Upper lobe of right lung (tissue), 1 donor: Measurements from ENCODE around the gene SSNA1. TPM values are rescaled to one million over a fixed set of nuclear protein-coding genes. Genes with fewer than 3 reads are reported as not detected.

Source experiments
- ATAC-seq: fragments of 200-7000 bp; cut with Tn5 transposase; one replicate; pipeline ENCODE4 v1.9.1; 2020; ENCODE audit warnings: mild to moderate bottlenecking, moderate library complexity
- DNase-seq: peaks from one replicate; pipeline ENCODE4 v3.0.0-alpha.2; 2020
- H3K27ac ChIP-seq: fragments of 200-600 bp; one replicate; pipeline ENCODE4 v1.8.0; 2022
- H3K27me3 ChIP-seq: fragments of 200-600 bp; one replicate; pipeline ENCODE4 v1.8.0; 2022; ENCODE audit warnings: mild to moderate bottlenecking
- H3K36me3 ChIP-seq: fragments of 200-600 bp; one replicate; pipeline ENCODE4 v1.8.0; 2022
- H3K4me1 ChIP-seq: fragments of 200-600 bp; one replicate; pipeline ENCODE4 v1.8.0; 2022
- H3K4me3 ChIP-seq: fragments of 200-600 bp; one replicate; pipeline ENCODE4 v1.8.0; 2022; ENCODE audit warnings: mild to moderate bottlenecking
- H3K9me3 ChIP-seq: fragments of 200-600 bp; one replicate; pipeline ENCODE4 v1.8.0; 2022
- intact Hi-C: fragments of 100-400 bp; cut with DNase I; formaldehyde crosslinking; loops from one replicate; pipeline ENCODE4 v1.11.0; 2022
- total RNA-seq: library from RNA; stranded (reverse); fragmentation: NEBNext Ultra II Directional; extraction: Animal tissue kit (Norgen Biotek cat#: 25700); gene quantifications from one replicate; pipeline ENCODE4 v1.2.1, GENCODE V29; 2021
- TF ChIP-seq, protein P1 (sequence below): fragments of 200-600 bp; IDR thresholded peaks from one replicate; pipeline ENCODE4 v1.8.0; 2022; ENCODE audit warnings: antibody characterized with exemption
- donor health status: DM: no; HTN: yes; CAD: no; lungs with severe emphysema.

Gene SSNA1
- total RNA-seq, 1 donor from 2014 or later = 55.5 TPM

DNA sequence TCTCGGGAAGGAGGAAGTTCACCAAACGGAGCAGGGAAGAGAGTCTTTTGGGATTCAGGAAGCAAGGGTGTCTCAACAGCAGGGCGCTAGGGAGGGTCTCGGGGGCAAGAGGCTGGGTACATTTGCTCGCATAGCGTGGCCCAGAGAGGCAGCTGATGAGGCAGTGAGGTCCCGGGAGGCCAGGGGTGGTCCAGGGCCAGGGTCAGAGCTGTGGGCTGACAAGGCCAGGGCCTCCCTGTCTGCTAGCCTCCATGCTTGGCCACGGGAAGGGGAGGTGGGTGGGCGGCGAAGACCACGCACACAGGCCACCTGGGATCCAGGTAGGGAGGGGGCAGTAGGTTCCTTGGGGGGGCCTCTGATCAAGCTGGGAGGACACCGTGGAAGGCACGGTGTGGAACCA, 23.1 kb downstream of the SSNA1 start:
- H3K4me1 ChIP-seq = peaks cover 5% of the 10 kb centered on the region
- no peak overlapping the region for H3K27ac ChIP-seq
- DNase-seq = no peak
- H3K36me3 ChIP-seq = no peaks in the 10 kb centered on the region
- H3K4me3 ChIP-seq = no peak overlapping the region
- no peaks in the 10 kb centered on the region for H3K9me3 ChIP-seq
- no peak for ATAC-seq
- TF ChIP-seq, protein P1, sequence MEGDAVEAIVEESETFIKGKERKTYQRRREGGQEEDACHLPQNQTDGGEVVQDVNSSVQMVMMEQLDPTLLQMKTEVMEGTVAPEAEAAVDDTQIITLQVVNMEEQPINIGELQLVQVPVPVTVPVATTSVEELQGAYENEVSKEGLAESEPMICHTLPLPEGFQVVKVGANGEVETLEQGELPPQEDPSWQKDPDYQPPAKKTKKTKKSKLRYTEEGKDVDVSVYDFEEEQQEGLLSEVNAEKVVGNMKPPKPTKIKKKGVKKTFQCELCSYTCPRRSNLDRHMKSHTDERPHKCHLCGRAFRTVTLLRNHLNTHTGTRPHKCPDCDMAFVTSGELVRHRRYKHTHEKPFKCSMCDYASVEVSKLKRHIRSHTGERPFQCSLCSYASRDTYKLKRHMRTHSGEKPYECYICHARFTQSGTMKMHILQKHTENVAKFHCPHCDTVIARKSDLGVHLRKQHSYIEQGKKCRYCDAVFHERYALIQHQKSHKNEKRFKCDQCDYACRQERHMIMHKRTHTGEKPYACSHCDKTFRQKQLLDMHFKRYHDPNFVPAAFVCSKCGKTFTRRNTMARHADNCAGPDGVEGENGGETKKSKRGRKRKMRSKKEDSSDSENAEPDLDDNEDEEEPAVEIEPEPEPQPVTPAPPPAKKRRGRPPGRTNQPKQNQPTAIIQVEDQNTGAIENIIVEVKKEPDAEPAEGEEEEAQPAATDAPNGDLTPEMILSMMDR = no peak
- no peaks in the 10 kb centered on the region for H3K27me3 ChIP-seq
- intact Hi-C loops = no loop called here

DNA sequence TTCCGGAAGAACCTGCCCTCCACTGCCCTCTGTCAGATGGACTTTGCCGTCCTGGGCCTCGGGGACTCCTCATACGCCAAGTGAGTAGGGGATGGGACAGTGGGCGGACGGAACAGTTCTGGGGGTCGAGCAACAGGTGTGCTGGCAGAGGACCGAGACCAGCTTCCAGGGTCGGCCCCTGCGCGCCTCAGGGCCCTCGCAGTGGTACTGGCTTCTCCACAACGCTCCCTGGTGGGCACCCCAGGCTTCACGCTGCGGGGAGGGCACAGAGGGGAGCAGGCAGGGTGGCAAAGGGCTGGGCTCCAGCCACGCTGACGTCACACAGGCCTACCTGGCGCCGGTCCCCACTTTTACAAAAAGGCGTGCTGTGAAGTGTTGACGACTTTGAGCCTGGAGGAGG, 24.0 kb downstream of the SSNA1 start:
- Histone ChIP-seq H3K9me3 (no peaks in the 10 kb centered on the region), H3K4me1 (no peaks in the 10 kb centered on the region), H3K27me3 (no peaks in the 10 kb centered on the region), H3K4me3 (no peak overlapping the region), H3K27ac (no peak overlapping the region), H3K36me3 (no peaks in the 10 kb centered on the region)
- intact Hi-C loops = no loop called here
- DNase-seq (no peak), ATAC-seq (no peak)
- TF ChIP-seq, protein P1 = no peak

DNA sequence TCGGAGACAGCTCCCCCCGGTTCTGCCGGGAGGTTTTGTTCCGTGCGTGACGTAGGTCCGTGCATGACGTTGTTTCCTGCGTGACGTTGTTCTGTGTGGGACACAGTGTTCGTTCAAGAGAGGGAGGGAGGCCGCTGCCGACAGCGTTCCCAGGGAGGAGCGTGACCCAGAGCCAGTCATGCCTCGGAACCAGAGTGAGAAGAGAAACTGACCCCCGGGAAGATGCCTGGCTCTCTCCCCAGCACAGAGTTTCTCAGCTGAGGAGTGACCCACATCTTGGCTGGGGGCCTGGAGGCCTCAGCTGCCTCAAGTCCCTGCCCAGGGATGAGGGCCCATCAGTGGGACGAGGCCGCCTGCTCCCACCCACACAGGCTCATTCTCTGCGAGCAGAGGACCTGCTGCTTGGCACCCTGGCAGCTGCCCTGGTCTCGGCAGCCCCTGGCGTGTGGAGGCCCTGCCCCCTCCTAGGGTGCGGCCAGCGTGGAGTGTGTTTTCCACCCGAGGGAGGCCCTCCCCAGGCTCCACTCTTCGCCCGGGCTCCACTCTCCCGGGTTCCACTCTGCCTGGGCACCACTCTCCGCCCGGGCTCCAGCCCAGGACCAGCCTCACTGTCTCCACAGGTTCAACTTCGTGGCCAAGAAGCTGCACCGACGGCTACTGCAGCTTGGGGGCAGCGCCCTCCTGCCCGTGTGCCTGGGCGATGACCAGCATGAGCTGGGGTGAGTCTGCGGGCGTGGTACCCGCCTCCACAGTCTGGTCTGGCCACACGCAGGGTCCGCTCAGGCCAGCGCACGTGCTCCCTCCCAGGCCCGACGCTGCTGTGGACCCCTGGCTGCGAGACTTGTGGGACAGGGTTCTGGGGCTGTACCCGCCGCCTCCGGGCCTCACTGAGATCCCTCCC, 24.9 kb downstream of the SSNA1 start:
- H3K27ac ChIP-seq = no peak overlapping the region
- H3K9me3 ChIP-seq = no peaks in the 10 kb centered on the region
- TF ChIP-seq, protein P1 = no peak
- H3K4me3 ChIP-seq = no peak overlapping the region
- no peaks in the 10 kb centered on the region for H3K36me3 ChIP-seq
- intact Hi-C loops = no loop called here
- no peak for DNase-seq
- no peaks in the 10 kb centered on the region for H3K4me1 ChIP-seq
- H3K27me3 ChIP-seq = no peaks in the 10 kb centered on the region
- ATAC-seq = no peak

DNA sequence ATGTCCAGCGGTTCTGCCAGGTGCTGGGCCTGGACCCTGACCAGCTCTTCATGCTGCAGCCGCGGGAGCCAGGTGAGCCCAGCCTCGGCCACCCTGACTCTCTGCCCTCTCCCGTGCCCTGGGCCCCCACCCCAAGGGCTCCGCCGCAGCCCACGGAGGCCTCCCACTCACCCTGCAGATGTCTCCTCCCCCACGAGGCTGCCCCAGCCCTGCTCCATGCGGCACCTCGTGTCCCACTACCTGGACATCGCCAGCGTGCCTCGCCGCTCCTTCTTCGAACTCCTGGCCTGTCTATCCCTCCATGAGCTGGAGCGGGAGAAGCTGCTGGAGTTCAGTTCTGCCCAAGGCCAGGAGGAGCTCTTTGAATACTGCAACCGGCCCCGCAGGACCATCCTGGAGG, 26.1 kb downstream of the SSNA1 start:
- Histone ChIP-seq H3K4me1 (no peaks in the 10 kb centered on the region), H3K4me3 (no peak overlapping the region), H3K9me3 (no peaks in the 10 kb centered on the region), H3K36me3 (no peaks in the 10 kb centered on the region), H3K27ac (no peak overlapping the region), H3K27me3 (no peaks in the 10 kb centered on the region)
- DNase-seq = no peak
- TF ChIP-seq, protein P1 = no peak
- intact Hi-C loops = no loop called here
- ATAC-seq = no peak

DNA sequence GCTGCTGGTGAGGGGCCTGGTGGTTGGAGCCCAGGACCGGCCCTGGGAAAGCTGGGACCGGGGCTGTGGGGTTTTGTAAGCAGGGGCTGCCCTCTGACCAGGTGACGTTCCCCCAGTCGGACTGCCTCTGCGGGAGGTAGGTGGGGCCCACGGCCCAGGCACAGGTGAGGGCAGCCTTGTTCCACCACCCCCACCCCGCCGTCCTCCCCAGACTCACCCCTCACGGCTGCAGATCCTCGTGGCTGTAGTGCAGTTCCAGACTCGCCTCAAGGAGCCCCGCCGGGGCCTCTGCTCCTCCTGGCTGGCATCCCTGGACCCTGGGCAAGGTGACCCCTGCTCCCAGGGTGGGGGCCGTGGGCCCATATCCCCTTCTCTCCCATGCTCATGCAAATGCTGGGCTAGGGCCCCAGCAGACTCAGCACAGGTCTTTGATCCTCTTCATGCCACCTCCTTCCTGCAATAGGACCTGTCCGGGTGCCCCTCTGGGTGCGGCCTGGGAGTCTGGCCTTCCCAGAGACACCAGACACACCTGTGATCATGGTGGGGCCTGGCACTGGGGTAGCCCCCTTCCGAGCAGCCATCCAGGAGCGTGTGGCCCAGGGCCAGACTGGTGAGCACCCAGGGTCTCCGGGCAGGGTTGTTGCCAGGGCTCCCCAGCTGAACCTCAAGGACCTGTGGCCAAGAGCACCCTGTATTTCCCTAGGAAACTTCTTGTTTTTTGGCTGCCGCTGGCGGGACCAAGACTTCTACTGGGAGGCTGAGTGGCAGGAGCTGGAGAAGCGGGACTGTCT, 26.9 kb downstream of the SSNA1 start:
- DNase-seq (no peak), ATAC-seq (no peak)
- Histone ChIP-seq H3K4me3 (no peak overlapping the region), H3K9me3 (no peaks in the 10 kb centered on the region), H3K27me3 (no peaks in the 10 kb centered on the region), H3K36me3 (no peaks in the 10 kb centered on the region), H3K27ac (no peak overlapping the region), H3K4me1 (no peaks in the 10 kb centered on the region)
- intact Hi-C loops = no loop called here
- TF ChIP-seq, protein P1 = no peak
